HG03095 (cell line): ENCODE results near the gene TMEM235.

Experiments
- ATAC-seq: cut with Tn5 transposase; IDR thresholded peaks from one replicate; pipeline ENCODE4 v1.9.1; 2021; ENCODE audit warnings: moderate library complexity; ENCODE audit not compliant: unreplicated experiment

TMEM235 gene

GRCh38 chr17:78269955-78270381 lies 38.5 kb downstream of the TMEM235 start:
- no peak for ATAC-seq

GRCh38 chr17:78271419-78272170 lies 40.2 kb downstream of the TMEM235 start:
- no peak for ATAC-seq

GRCh38 chr17:78272181-78272913 lies 40.9 kb downstream of the TMEM235 start:
- ATAC-seq = no peak

- ATAC-seq = no peak
Observed at GRCh38 chr17:78272914-78273258, 41.5 kb downstream of the TMEM235 start.

GRCh38 chr17:78273813-78274212 lies 42.4 kb downstream of the TMEM235 start:
- no peak for ATAC-seq

GRCh38 chr17:78275355-78275754 lies 43.9 kb downstream of the TMEM235 start:
- no peak for ATAC-seq

GRCh38 chr17:78276098-78276887 lies 44.9 kb downstream of the TMEM235 start:
- peak; percentile 58 for ATAC-seq

GRCh38 chr17:78278139-78278741 lies 46.8 kb downstream of the TMEM235 start:
- ATAC-seq = no peak

- ATAC-seq = no peak
Observed at GRCh38 chr17:78279360-78279990, 48.0 kb downstream of the TMEM235 start.

GRCh38 chr17:78281249-78281845 lies 49.9 kb downstream of the TMEM235 start:
- no peak for ATAC-seq

GRCh38 chr17:78284146-78284545 lies 52.7 kb downstream of the TMEM235 start:
- ATAC-seq = no peak

GRCh38 chr17:78289004-78289403 lies 57.6 kb downstream of the TMEM235 start:
- ATAC-seq = no peak

- no peak for ATAC-seq
Observed at GRCh38 chr17:78289802-78290363, 58.5 kb downstream of the TMEM235 start.
